Amniotic stem cell (primary cell): ENCODE data around the gene MT1E.
A peak's percentile ranks its signal among the peaks of the same experiment; 100 is the strongest.
"Not testable (repeated sequence)": the region's sequence is repeated elsewhere in the genome, so short reads cannot be mapped to it uniquely, and the experiment has no call there.

Source experiments
- DNase-seq: peaks from one replicate; lab custom pipeline; 2025; lab: John Stamatoyannopoulos, UW

The MT1E gene

GRCh38 chr16:56625140-56625942 is at the start of gene MT1E:
Gene MT1E (plus strand): TSS chr16:56625781. CDS start chr16:56625852, 71 bp downstream.
- no peak for DNase-seq

GRCh38 chr16:56576585-56577299 is 48.8 kb upstream of the MT1E start:
- DNase-seq: peak; percentile 9

- no peak for DNase-seq
Observed at GRCh38 chr16:56577300-56577625, 48.3 kb upstream of the MT1E start.

GRCh38 chr16:56580391-56581048 is 45.1 kb upstream of the MT1E start:
- no peak for DNase-seq

GRCh38 chr16:56582911-56583310 is 42.7 kb upstream of the MT1E start:
- not testable (repeated sequence) for DNase-seq

- DNase-seq: no peak
Observed at GRCh38 chr16:56583351-56584168, 42.0 kb upstream of the MT1E start.

GRCh38 chr16:56584276-56584675 is 41.3 kb upstream of the MT1E start:
- DNase-seq: no peak

- DNase-seq: no peak
Observed at GRCh38 chr16:56588781-56589140, 36.8 kb upstream of the MT1E start.

GRCh38 chr16:56589141-56590039 is 36.2 kb upstream of the MT1E start, which contains the start of gene MT3:
Gene MT3 (plus strand): TSS chr16:56589528. CDS start chr16:56589591, 63 bp downstream.
- DNase-seq: no peak

- DNase-seq: no peak
Observed at GRCh38 chr16:56591377-56592060, 34.1 kb upstream of the MT1E start.

GRCh38 chr16:56593573-56594291 is 31.8 kb upstream of the MT1E start:
- no peak for DNase-seq

- no peak for DNase-seq
Observed at GRCh38 chr16:56594292-56594619, 31.3 kb upstream of the MT1E start.

- DNase-seq: peak; percentile 50
Observed at GRCh38 chr16:56600398-56600999, 25.1 kb upstream of the MT1E start.

- DNase-seq: no peak
Observed at GRCh38 chr16:56601325-56601724, 24.3 kb upstream of the MT1E start.

GRCh38 chr16:56603589-56603988 is 22.0 kb upstream of the MT1E start:
- DNase-seq: no peak

GRCh38 chr16:56604966-56605365 is 20.6 kb upstream of the MT1E start:
- no peak for DNase-seq

GRCh38 chr16:56605475-56605874 is 20.1 kb upstream of the MT1E start:
- DNase-seq: no peak

- DNase-seq: no peak
Observed at GRCh38 chr16:56606071-56606475, 19.5 kb upstream of the MT1E start.

GRCh38 chr16:56606476-56607108 is 19.0 kb upstream of the MT1E start:
- no peak for DNase-seq
